Measurements from ENCODE around the gene HELLS. TPM values are rescaled to one million over a fixed set of nuclear protein-coding genes. Genes with fewer than 3 reads are reported as not detected.
A peak's percentile ranks its signal among the peaks of the same experiment; 100 is the strongest.

Gene HELLS
- total and polyA plus RNA-seq, 10 of the 15 experiments (the other 5 are each of a cell fraction or from before 2014, with no cell fraction given): 33.9 to 159 (median 123) TPM

GRCh38 chr10:94496010-94496409 lies 49.6 kb upstream of the HELLS start (continued):
- TF ChIP-seq BMI1 (IDR thresholded peaks at IDR 0.05; ENCODE audit: borderline replicate concordance) (no peak), SPI1 (IDR thresholded peaks at IDR 0.05; ENCODE audit: borderline replicate concordance, insufficient read depth, low read depth, low read length) (no peak), ATF7 (IDR thresholded peaks at IDR 0.05; ENCODE audit: low read depth) (no peak), RAD21 (IDR thresholded peaks at IDR 0.05; ENCODE audit: insufficient read depth, low read depth, low read length) (no peak), EZH2 (IDR thresholded peaks at IDR 0.05; ENCODE audit: borderline replicate concordance, control insufficient read depth, low read depth, low read length) (no peak), DPF2 (IDR thresholded peaks at IDR 0.05) (0 out of 2 replicates have a peak, but pooled peaks have one; percentile 14), CHD2 (IDR thresholded peaks at IDR 0.05; ENCODE audit: borderline replicate concordance, low read depth, low read length) (no peak), RCOR1 (conservative IDR thresholded peaks at IDR 0.05; ENCODE audit: low read depth, low read length) (no peak), KLF5 (IDR thresholded peaks at IDR 0.05; ENCODE audit: partially characterized antibody) (no peak), PAX5 (IDR thresholded peaks at IDR 0.05; ENCODE audit: borderline replicate concordance, low read depth, low read length) (peak; percentile 45; the same call in 1 of the 2 replicates), FOXK2 (IDR thresholded peaks at IDR 0.05) (no peak), RBBP5 (conservative IDR thresholded peaks at IDR 0.05) (no peak), MEF2A (IDR thresholded peaks at IDR 0.05; ENCODE audit: insufficient read depth, low read depth, low read length) (peak; percentile 70; the same call in 1 of the 2 replicates), CEBPB (IDR thresholded peaks at IDR 0.05; ENCODE audit: borderline replicate concordance in 1 of 2, low read depth in 2 of 2, low read length in 2 of 2) (no peak), USF2 (IDR thresholded peaks at IDR 0.05; ENCODE audit: borderline replicate concordance, low read depth, low read length) (no peak), ELK1 (IDR thresholded peaks at IDR 0.05; ENCODE audit: low read depth, low read length) (no peak), ZNF274 (IDR thresholded peaks at IDR 0.05; ENCODE audit: insufficient read depth, insufficient read length) (no peak), TCF3 (IDR thresholded peaks at IDR 0.05; ENCODE audit: borderline replicate concordance, insufficient read depth, low read depth, low read length) (no peak), BCL11A (IDR thresholded peaks at IDR 0.05; ENCODE audit: low read depth, low read length) (no peak), GATAD2B (conservative IDR thresholded peaks at IDR 0.05; ENCODE audit: low read depth) (no peak), YBX1 (IDR thresholded peaks at IDR 0.05) (no peak), SREBF1 (IDR thresholded peaks at IDR 0.05; ENCODE audit: low read length) (no peak), NFYA (IDR thresholded peaks at IDR 0.05; ENCODE audit: borderline replicate concordance, low read depth, low read length) (no peak), RELA (IDR thresholded peaks at IDR 0.05; ENCODE audit: borderline replicate concordance, partially characterized antibody) (no peak), E4F1 (IDR thresholded peaks at IDR 0.05; ENCODE audit: borderline replicate concordance, partially characterized antibody) (no peak), SP1 (IDR thresholded peaks at IDR 0.05; ENCODE audit: low read depth, low read length) (no peak), USF1 (IDR thresholded peaks at IDR 0.05; ENCODE audit: borderline replicate concordance, extremely low read length, insufficient read depth, low read depth, low read length) (no peak), JUND (IDR thresholded peaks at IDR 0.05; ENCODE audit: low read depth, low read length) (no peak)

Measured in GM12878 (cell line).